DOHH2 (cell line): Measurements from ENCODE around the gene TNK2.
A peak's percentile ranks its signal among the peaks of the same experiment; 100 is the strongest.

Experiments
- H3F3A ChIP-seq: fragments of 200-600 bp; sonication (generic), shearing (Covaris generic); 2 replicates; pipeline ENCODE4 v1.6.0; 2016; ENCODE audit warnings: antibody characterized with exemption, mild to moderate bottlenecking; ENCODE audit not compliant: control insufficient read depth, insufficient read depth
- H3K27ac ChIP-seq: fragments of 200-600 bp; sonication (generic); 2 replicates; pipeline ENCODE4 v1.5.1; 2014; ENCODE audit warnings: low read depth, mild to moderate bottlenecking, low read length, moderate library complexity
- H3K27me3 ChIP-seq: fragments of 200-600 bp; sonication (generic); 2 replicates; pipeline ENCODE4 v1.6.1; 2014; ENCODE audit warnings: mild to moderate bottlenecking, low read length, mixed read lengths; ENCODE audit not compliant: control insufficient read depth
- H3K36me3 ChIP-seq: fragments of 200-600 bp; sonication (generic); 2 replicates; pipeline ENCODE4 v1.6.1; 2014; ENCODE audit warnings: mild to moderate bottlenecking, low read length, moderate library complexity, mixed read lengths; ENCODE audit not compliant: control insufficient read depth
- H3K4me1 ChIP-seq: fragments of 200-600 bp; sonication (generic); 2 replicates; pipeline ENCODE4 v1.6.1; 2014; ENCODE audit warnings: mild to moderate bottlenecking, low read length, mixed read lengths; ENCODE audit not compliant: control insufficient read depth
- H3K4me2 ChIP-seq: fragments of 200-600 bp; sonication (generic); 2 replicates; pipeline ENCODE4 v1.6.0; 2014; ENCODE audit warnings: mild to moderate bottlenecking, low read length, moderate library complexity
- H3K4me3 ChIP-seq: fragments of 200-600 bp; sonication (generic); 2 replicates; pipeline ENCODE4 v1.5.1; 2014; ENCODE audit warnings: mild to moderate bottlenecking, low read length, mixed read lengths
- H3K79me2 ChIP-seq: fragments of 200-600 bp; sonication (generic); 2 replicates; pipeline ENCODE4 v1.6.1; 2014; ENCODE audit warnings: mild to moderate bottlenecking, low read length, mixed read lengths; ENCODE audit not compliant: control insufficient read depth
- H3K9me2 ChIP-seq: fragments of 200-600 bp; sonication (generic); replicated peaks from 2 replicates; pipeline ENCODE4 v1.6.1; 2014; ENCODE audit warnings: mild to moderate bottlenecking, low read length, mixed read lengths; ENCODE audit not compliant: control insufficient read depth
- H3K9me3 ChIP-seq: fragments of 200-600 bp; sonication (generic); 2 replicates; pipeline ENCODE4 v1.6.1; 2014; ENCODE audit warnings: antibody characterized with exemption, low read length, mixed read lengths; ENCODE audit not compliant: control insufficient read depth, insufficient read depth
- H4K20me1 ChIP-seq: fragments of 200-600 bp; sonication (generic); 2 replicates; pipeline ENCODE4 v1.6.0; 2014; ENCODE audit warnings: low read depth, mild to moderate bottlenecking, antibody characterized with exemption, low read length, moderate library complexity; ENCODE audit not compliant: control insufficient read depth, insufficient read depth
- CTCF ChIP-seq: fragments of 200-600 bp; sonication (generic); IDR thresholded peaks from one replicate; pipeline ENCODE4 v1.5.1; 2014; ENCODE audit warnings: antibody characterized with exemption, mild to moderate bottlenecking, low read depth, low read length; ENCODE audit not compliant: poor library complexity, severe bottlenecking
- EZH2phosphoT487 ChIP-seq: fragments of 200-600 bp; sonication (generic); IDR thresholded peaks from 2 replicates; pipeline ENCODE4 v1.6.1; 2017; ENCODE audit warnings: borderline replicate concordance, mild to moderate bottlenecking, antibody characterized with exemption, low read length, moderate library complexity, mixed read lengths

Gene TNK2

DNA sequence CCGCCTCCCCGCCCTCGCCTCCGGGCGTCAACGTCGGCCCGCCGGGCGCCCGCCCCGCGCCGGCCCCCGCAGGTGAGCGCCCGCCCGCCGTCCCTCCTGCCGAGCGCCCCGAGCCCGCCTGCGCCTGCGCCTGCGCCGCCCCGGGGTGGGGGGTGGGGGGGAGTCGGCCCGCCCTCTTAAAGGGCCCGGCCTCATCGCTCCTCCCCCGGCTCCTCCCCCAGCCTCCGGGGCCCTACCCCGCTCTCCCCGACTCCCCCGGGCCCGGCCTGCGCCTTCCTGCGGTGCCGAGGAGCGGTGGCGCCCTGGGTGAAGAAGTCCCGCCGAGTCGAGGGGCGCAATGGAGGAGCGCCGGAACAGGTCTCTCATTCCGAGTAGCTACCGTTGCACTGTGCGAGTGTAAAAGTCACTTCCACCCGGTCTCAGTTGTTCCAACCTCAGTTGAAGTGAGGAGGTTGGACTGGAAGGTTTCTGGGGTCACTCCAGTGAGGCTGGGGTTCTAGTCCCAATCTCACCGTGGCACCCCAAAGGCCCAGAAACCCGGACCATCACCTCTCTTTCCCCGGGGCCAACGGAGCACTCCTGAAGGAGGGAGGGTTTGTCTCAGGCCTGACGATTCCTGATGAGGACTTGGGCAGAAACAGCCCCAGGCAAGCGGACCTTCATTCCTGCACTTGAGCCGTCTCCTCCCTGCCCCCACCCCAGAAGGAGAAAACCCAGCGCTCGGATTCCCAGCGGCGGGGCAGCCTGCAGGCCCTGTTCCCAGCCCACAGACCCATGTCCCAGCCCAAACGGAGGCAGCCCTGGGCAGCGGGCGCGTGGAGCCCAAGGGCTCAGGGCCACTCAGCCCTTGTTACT lies 1.5 kb upstream of the TNK2 start:
- H3K27me3 ChIP-seq, result peaks cover 22% of the 10 kb centered on the region
- H3K9me3 ChIP-seq, result no peaks in the 10 kb centered on the region
- no peaks in the 10 kb centered on the region for H3K36me3 ChIP-seq
- H3K4me2 ChIP-seq, result peak overlapping the region; percentile 89
- no peak overlapping the region for H3K27ac ChIP-seq
- TF ChIP-seq CTCF (no peak), EZH2phosphoT487 (no peak)
- H4K20me1 ChIP-seq, result no peaks in the 10 kb centered on the region
- H3K4me1 ChIP-seq, result peaks cover 40% of the 10 kb centered on the region
- no peaks in the 10 kb centered on the region; the same call in 1 of the 2 replicates for H3K79me2 ChIP-seq
- no peaks in the 10 kb centered on the region for H3K9me2 ChIP-seq
- peaks cover 7% of the 10 kb centered on the region for H3F3A ChIP-seq
- H3K4me3 ChIP-seq, result peak overlapping the region; percentile 74

DNA sequence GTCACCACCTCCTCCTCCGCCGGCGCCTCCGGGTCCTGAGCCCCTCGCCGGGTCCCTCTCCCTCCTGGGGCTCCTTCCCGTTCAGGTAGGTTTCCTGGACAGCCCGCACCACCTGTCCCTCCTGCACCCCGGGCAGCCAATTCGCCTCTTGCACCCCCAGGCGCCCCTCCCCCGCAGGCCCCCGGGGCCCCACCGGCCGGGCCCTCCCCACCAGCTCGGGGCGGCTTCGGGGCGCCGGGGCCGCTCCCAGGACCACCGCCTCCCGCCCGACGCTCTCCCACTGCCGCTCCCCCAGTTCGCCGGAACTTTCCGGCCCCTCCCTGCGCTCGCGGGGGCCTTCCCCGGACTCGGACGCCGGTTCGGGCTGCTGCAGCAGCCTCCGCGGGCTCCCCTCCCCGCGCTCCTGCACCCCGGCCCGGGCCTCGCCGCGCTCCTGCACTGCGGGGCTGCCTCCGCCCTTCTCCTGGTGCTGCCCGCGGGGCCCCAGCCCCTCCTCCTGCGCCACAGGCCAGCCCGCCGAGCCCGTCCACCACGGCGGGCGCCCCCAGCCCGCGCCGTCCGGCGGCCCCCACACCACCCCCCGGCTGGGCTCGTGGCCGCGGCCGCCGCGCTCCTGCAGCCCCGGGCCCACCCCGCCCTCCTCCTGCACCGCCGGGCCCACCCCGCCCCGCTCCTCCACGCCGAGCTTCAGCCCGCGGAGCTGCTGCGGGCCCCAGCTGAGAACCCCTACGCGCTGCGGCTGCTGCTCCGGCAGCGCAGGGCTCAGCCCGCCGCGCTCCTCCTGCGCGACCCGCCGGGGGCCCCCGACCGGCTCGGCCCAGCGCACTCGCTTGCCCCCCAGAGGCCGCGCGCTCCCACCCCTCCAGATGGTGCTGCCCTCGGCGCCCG lies 587 bp upstream of the TNK2 start:
- peak; percentile 0 for TF ChIP-seq CTCF
- TF ChIP-seq EZH2phosphoT487, result no peak
- no peaks in the 10 kb centered on the region for H3K36me3 ChIP-seq
- peak overlapping the region; percentile 66 for H3K4me3 ChIP-seq
- H3K9me2 ChIP-seq, result no peaks in the 10 kb centered on the region
- peaks cover 9% of the 10 kb centered on the region for H3F3A ChIP-seq
- H3K4me2 ChIP-seq, result peak overlapping the region; percentile 76
- no peak overlapping the region for H3K27ac ChIP-seq
- H4K20me1 ChIP-seq, result no peaks in the 10 kb centered on the region
- no peaks in the 10 kb centered on the region; the same call in 1 of the 2 replicates for H3K79me2 ChIP-seq
- no peaks in the 10 kb centered on the region for H3K9me3 ChIP-seq
- peaks cover 22% of the 10 kb centered on the region for H3K27me3 ChIP-seq
- H3K4me1 ChIP-seq, result peaks cover 42% of the 10 kb centered on the region

DNA sequence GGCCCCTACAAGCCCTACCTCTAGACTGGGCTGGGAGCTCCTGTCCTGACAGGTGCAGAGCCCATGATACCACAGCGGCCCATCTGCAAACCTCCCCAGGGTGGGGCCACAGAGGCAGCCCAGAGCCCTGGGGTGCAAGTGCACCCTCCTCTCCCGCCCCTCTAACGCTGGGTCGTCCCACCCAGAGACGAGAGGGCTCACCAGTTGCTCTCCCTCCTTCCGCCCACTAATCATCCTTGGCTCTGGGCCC lies 742 bp downstream of the TNK2 start:
- peaks cover 50% of the 10 kb centered on the region for H3K4me1 ChIP-seq
- no peak overlapping the region for H3K27ac ChIP-seq

More for the DNA sequence above, 742 bp downstream of the TNK2 start:
- Histone ChIP-seq H3F3A (peaks cover 9% of the 10 kb centered on the region), H3K4me3 (peak overlapping the region; percentile 66), H4K20me1 (no peaks in the 10 kb centered on the region), H3K4me2 (peak overlapping the region; percentile 76), H3K9me3 (no peaks in the 10 kb centered on the region), H3K27me3 (peaks cover 22% of the 10 kb centered on the region), H3K9me2 (no peaks in the 10 kb centered on the region), H3K36me3 (no peaks in the 10 kb centered on the region), H3K79me2 (no peaks in the 10 kb centered on the region; the same call in 1 of the 2 replicates)
- no peak for TF ChIP-seq EZH2phosphoT487
- TF ChIP-seq CTCF, result no peak
